NCI-H1417 treated with DMSO at 0.1 percent for 48 hours (cell line): ENCODE results near the gene TARS3.

Source experiments
- DNase-seq: peaks from one replicate; lab custom pipeline; 2025; lab: John Stamatoyannopoulos, UW

The TARS3 gene

GRCh38 chr15:101698314-101698713, 26.0 kb downstream of the TARS3 start:
- DNase-seq, result no peak

GRCh38 chr15:101697488-101697887, 26.8 kb downstream of the TARS3 start:
- no peak for DNase-seq

GRCh38 chr15:101696829-101697228, 27.4 kb downstream of the TARS3 start:
- no peak for DNase-seq

GRCh38 chr15:101694261-101694660, 30.0 kb downstream of the TARS3 start:
- no peak for DNase-seq

GRCh38 chr15:101692801-101693598, 31.3 kb downstream of the TARS3 start:
- no peak for DNase-seq

- no peak for DNase-seq
Measured at GRCh38 chr15:101689901-101690300, 34.4 kb downstream of the TARS3 start.

GRCh38 chr15:101686718-101687117, 37.6 kb downstream of the TARS3 start:
- DNase-seq, result no peak

- no peak for DNase-seq
Measured at GRCh38 chr15:101684877-101685276, 39.4 kb downstream of the TARS3 start.

- no peak for DNase-seq
Measured at GRCh38 chr15:101684384-101684783, 39.9 kb downstream of the TARS3 start.

GRCh38 chr15:101679806-101680205, 44.5 kb downstream of the TARS3 start:
- no peak for DNase-seq

- DNase-seq, result no peak
Measured at GRCh38 chr15:101676921-101677329, 47.3 kb downstream of the TARS3 start.

- no peak for DNase-seq
Measured at GRCh38 chr15:101675796-101676582, 48.3 kb downstream of the TARS3 start.

GRCh38 chr15:101675015-101675414, 49.3 kb downstream of the TARS3 start:
- no peak for DNase-seq

- no peak for DNase-seq
Measured at GRCh38 chr15:101672298-101672697, 52.0 kb downstream of the TARS3 start.

GRCh38 chr15:101669744-101670143, 54.5 kb downstream of the TARS3 start:
- no peak for DNase-seq

- no peak for DNase-seq
Measured at GRCh38 chr15:101667881-101668280, 56.4 kb downstream of the TARS3 start.

- DNase-seq, result no peak
Measured at GRCh38 chr15:101664303-101664913, 59.9 kb downstream of the TARS3 start.

GRCh38 chr15:101662203-101662602, 62.1 kb downstream of the TARS3 start:
- DNase-seq, result no peak

GRCh38 chr15:101660005-101660404, 64.3 kb downstream of the TARS3 start:
- DNase-seq, result no peak

- DNase-seq, result no peak
Measured at GRCh38 chr15:101657968-101658784, 66.1 kb downstream of the TARS3 start.

GRCh38 chr15:101657171-101657570, 67.1 kb downstream of the TARS3 start:
- DNase-seq, result no peak
